HCT116 (cell line): Measurements from ENCODE around the gene GMDS. TPM values are rescaled to one million over a fixed set of nuclear protein-coding genes. Genes with fewer than 3 reads are reported as not detected.

Experiments used
- ATAC-seq: fragments of 200-7000 bp; cut with Tn5 transposase; 2 replicates; pipeline ENCODE4 v1.9.1; 2020; ENCODE audit warnings: mild to moderate bottlenecking, moderate library complexity
- BruUV-seq: library from RNA; stranded (reverse); fragments of 400-500 nt; replicated peaks from 2 replicates; lab custom pipeline; 2021; lab: Mats Ljungman, UMichigan
- CTCF ChIA-PET: fragments of 300-600 bp; sonication (Branson Sonifier 250); formaldehyde crosslinking; loops from one replicate; lab custom pipeline; 2021; ENCODE audit warnings: antibody characterized with exemption; lab: Charles Lee
- POLR2A ChIA-PET: fragments of 300-600, 350-600 bp; sonication (Branson Sonifier 250); formaldehyde crosslinking; loops from one replicate; lab custom pipeline; 2021; ENCODE audit warnings: antibody characterized with exemption; lab: Charles Lee
- RAD21 ChIA-PET, 2 experiments: fragments of 300-600 bp; sonication (Branson Sonifier 250); formaldehyde crosslinking; loops; one replicate each; lab custom pipeline; 2023; ENCODE audit warnings: low total read pairs in 2 of 2; ENCODE audit not compliant: uncharacterized antibody in 2 of 2, unreplicated experiment in 2 of 2, low non-redundant PET in 1 of 2; lab: Charles Lee
- DNase-seq: peaks from one replicate; pipeline ENCODE4 v3.0.0-alpha.2; 2010; ENCODE audit warnings: low read depth, low spot score
- H2AFZ ChIP-seq: fragments of 200-600 bp; shearing (Covaris generic), sonication (generic); 2 replicates; pipeline ENCODE4 v1.6.1; 2017; ENCODE audit warnings: low read depth, mixed run types, mixed read lengths, antibody characterized with exemption, low read length; ENCODE audit not compliant: poor library complexity, severe bottlenecking
- H3K27ac ChIP-seq: 2 replicates; pipeline ENCODE4 v1.5.1; 2012; ENCODE audit warnings: low read depth, low read length
- H3K27me3 ChIP-seq: fragments of 200-600 bp; sonication (generic); 2 replicates; pipeline ENCODE4 v1.6.1; 2016; ENCODE audit warnings: mixed run types, low read length, mixed read lengths; ENCODE audit not compliant: insufficient read depth
- H3K36me3 ChIP-seq, 2 experiments: fragments of 200-500 bp in 1 of 2; fragments of 200-600 bp in 1 of 2; sonication (Bioruptor generic) in 1 of 2; sonication (generic) in 1 of 2; 2 replicates each; pipeline versions ENCODE4 v1.5.1 to v1.6.1; 2014 to 2016; ENCODE audit warnings: low read length in 2 of 2, inconsistent platforms in 1 of 2, mixed read lengths in 1 of 2, mixed run types in 1 of 2; ENCODE audit not compliant: insufficient read depth in 2 of 2, control insufficient read depth in 1 of 2
- H3K4me1 ChIP-seq, 2 experiments: fragments of 200-600 bp in 1 of 2; sonication (generic) in 1 of 2; 2 replicates each; pipeline versions ENCODE4 v1.5.1 to v1.6.1; 2012 to 2017; ENCODE audit warnings: low read length in 2 of 2, inconsistent platforms in 1 of 2, mild to moderate bottlenecking in 1 of 2, mixed read lengths in 1 of 2, mixed run types in 1 of 2, moderate library complexity in 1 of 2; ENCODE audit not compliant: insufficient read depth in 2 of 2, control insufficient read depth in 1 of 2
- H3K4me2 ChIP-seq: fragments of 200-600 bp; sonication (generic); 2 replicates; pipeline ENCODE4 v1.6.1; 2017; ENCODE audit warnings: mixed run types, low read length, mixed read lengths
- H3K4me3 ChIP-seq, 2 experiments: fragments of 200-600 bp in 1 of 2; sonication (generic) in 1 of 2; replicated peaks in 1 of 2; 2 replicates each; pipeline ENCODE4 v1.5.1; 2011 to 2016; ENCODE audit warnings: low read length in 2 of 2, control low read depth in 1 of 2, low read depth in 1 of 2, mild to moderate bottlenecking in 1 of 2, mixed read lengths in 1 of 2, mixed run types in 1 of 2
- H3K79me2 ChIP-seq: fragments of 200-600 bp; sonication (generic); 2 replicates; pipeline ENCODE4 v1.6.1; 2017; ENCODE audit warnings: mild to moderate bottlenecking, mixed run types, low read length, moderate library complexity, mixed read lengths; ENCODE audit not compliant: insufficient read depth
- H3K9ac ChIP-seq: fragments of 200-600 bp; sonication (generic); 2 replicates; pipeline ENCODE4 v1.6.1; 2016; ENCODE audit warnings: low read length, mixed read lengths
- H3K9me2 ChIP-seq: fragments of 200-600 bp; sonication (generic), shearing (Covaris generic); 2 replicates; pipeline ENCODE4 v1.6.1; 2017; ENCODE audit warnings: mixed run types, mild to moderate bottlenecking, moderate library complexity; ENCODE audit not compliant: insufficient read depth
- H3K9me3 ChIP-seq, 2 experiments: fragments of 200-500 bp in 1 of 2; fragments of 200-600 bp in 1 of 2; sonication (Bioruptor generic) in 1 of 2; sonication (generic) in 1 of 2; 2 replicates each; pipeline ENCODE4 v1.6.1; 2014 to 2017; ENCODE audit warnings: low read length in 2 of 2, mixed read lengths in 2 of 2, inconsistent platforms in 1 of 2, low read depth in 1 of 2, mild to moderate bottlenecking in 1 of 2, mixed run types in 1 of 2, moderate library complexity in 1 of 2; ENCODE audit not compliant: control insufficient read depth in 1 of 2, insufficient read depth in 1 of 2
- H4K20me1 ChIP-seq: fragments of 200-600 bp; sonication (generic), shearing (Covaris generic); 2 replicates; pipeline ENCODE4 v1.6.1; 2017; ENCODE audit warnings: mixed run types, mild to moderate bottlenecking, moderate library complexity; ENCODE audit not compliant: insufficient read depth
- CBX3 ChIP-seq: IDR thresholded peaks from 2 replicates; pipeline ENCODE4 v1.6.1; 2012; ENCODE audit warnings: low read depth
- CEBPB ChIP-seq: IDR thresholded peaks from 2 replicates; pipeline ENCODE4 v1.6.1; 2012; ENCODE audit warnings: low read depth
- EGR1 ChIP-seq: IDR thresholded peaks from 2 replicates; pipeline ENCODE4 v1.6.1; 2012; ENCODE audit warnings: low read depth
- ELF1 ChIP-seq: IDR thresholded peaks from 2 replicates; pipeline ENCODE4 v1.6.1; 2012; ENCODE audit warnings: low read depth, borderline replicate concordance
- EZH2 ChIP-seq: fragments of 200-600 bp; sonication (generic); IDR thresholded peaks from 2 replicates; pipeline ENCODE4 v1.6.1; 2017; ENCODE audit warnings: antibody characterized with exemption, mixed run types
- EZH2phosphoT487 ChIP-seq: fragments of 200-600 bp; IDR thresholded peaks from 2 replicates; pipeline ENCODE4 v1.6.1; 2018; ENCODE audit warnings: antibody characterized with exemption, borderline replicate concordance
- FOSL1 ChIP-seq: IDR thresholded peaks from 2 replicates; pipeline ENCODE4 v1.6.1; 2012; ENCODE audit warnings: low read depth
- JUND ChIP-seq: IDR thresholded peaks from 2 replicates; pipeline ENCODE4 v1.6.1; 2012
- POLR2A ChIP-seq: IDR thresholded peaks from 2 replicates; pipeline ENCODE4 v1.7.0; 2011; ENCODE audit warnings: borderline replicate concordance; ENCODE audit not compliant: insufficient read depth, insufficient read length; ENCODE audit errors: extremely low read depth
- POLR2AphosphoS5 ChIP-seq: IDR thresholded peaks from 2 replicates; pipeline ENCODE4 v1.6.1; 2011; ENCODE audit warnings: mild to moderate bottlenecking, low read depth, low read length, moderate library complexity
- SIN3A ChIP-seq: IDR thresholded peaks from 2 replicates; pipeline ENCODE4 v1.6.1; 2012; ENCODE audit warnings: low read depth
- SRF ChIP-seq: IDR thresholded peaks from 2 replicates; pipeline ENCODE4 v1.6.1; 2012; ENCODE audit warnings: low read depth
- TCF7L2 ChIP-seq: IDR thresholded peaks from 2 replicates; pipeline ENCODE4 v1.7.0; 2011; ENCODE audit warnings: borderline replicate concordance, inconsistent platforms; ENCODE audit not compliant: insufficient read depth, insufficient read length; ENCODE audit errors: extremely low read depth
- YY1 ChIP-seq: IDR thresholded peaks from 2 replicates; pipeline ENCODE4 v1.6.1; 2011; ENCODE audit warnings: low read length, low read depth, moderate library complexity, mild to moderate bottlenecking; ENCODE audit not compliant: insufficient replicate concordance; ENCODE audit errors: extremely low read depth
- ZFX ChIP-seq: fragments of 450-650 bp; IDR thresholded peaks from 2 replicates; pipeline ENCODE4 v1.6.1; 2017
- intact Hi-C: fragments of 100-400 bp; cut with micrococcal nuclease; formaldehyde crosslinking; loops from 2 replicates; pipeline ENCODE4 v1.10.0; 2022
- total RNA-seq: library from RNA; stranded (reverse); gene quantifications from one replicate; pipeline ENCODE4 v1.2.1, GENCODE V29; 2021; ENCODE audit not compliant: unreplicated experiment
- TF ChIP-seq, protein P1 (sequence below), 3 experiments: fragments of 200-600 bp in 1 of 3; sonication (generic) in 1 of 3; IDR thresholded peaks in 2 of 3; conservative IDR thresholded peaks in 1 of 3; 2 replicates each; pipeline ENCODE4 v1.5.1; 2012 to 2017; ENCODE audit warnings: low read depth in 2 of 3, low read length in 2 of 3, antibody characterized with exemption in 1 of 3, borderline replicate concordance in 1 of 3, control low read depth in 1 of 3, mild to moderate bottlenecking in 1 of 3, mixed read lengths in 1 of 3, mixed run types in 1 of 3, moderate library complexity in 1 of 3; ENCODE audit not compliant: insufficient read depth in 1 of 3
- TF ChIP-seq, protein P2 (sequence below): IDR thresholded peaks from 2 replicates; pipeline ENCODE4 v1.6.1; 2012
- TF ChIP-seq, protein P3 (sequence below): IDR thresholded peaks from 2 replicates; pipeline ENCODE4 v1.6.1; 2012; ENCODE audit warnings: low read depth
- TF ChIP-seq, protein P4 (sequence below): IDR thresholded peaks from 2 replicates; pipeline ENCODE4 v1.6.1; 2012

GMDS gene
- total RNA-seq, 1 experiment from 2014 or later, result 34.4 TPM

DNA sequence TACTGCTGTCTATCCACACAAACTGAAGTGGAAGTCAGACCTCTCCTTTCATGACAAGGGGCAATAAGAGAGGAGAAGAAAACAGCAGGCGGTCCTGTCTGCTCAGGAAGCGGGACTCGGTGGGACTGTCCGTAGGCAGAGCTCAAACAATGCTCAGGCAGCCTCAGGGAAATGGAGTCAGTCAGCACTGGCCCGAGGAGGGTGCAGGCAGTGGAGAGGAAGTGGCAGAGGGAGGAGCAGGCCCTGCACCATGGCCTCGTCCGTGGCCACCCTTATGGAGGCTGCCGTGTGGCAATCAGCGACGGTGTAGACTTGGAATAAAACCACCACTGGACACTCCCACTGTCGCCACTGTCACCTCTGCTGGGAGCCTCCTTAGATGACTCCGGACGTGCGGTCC lies 616.1 kb downstream of the GMDS start:
- Histone ChIP-seq H3K9me3 (no peaks in the 10 kb centered on the region), H3K4me3 (no peak overlapping the region), H3K36me3 (no peaks in the 10 kb centered on the region), H3K27ac (peak overlapping the region; percentile 17; the same call in 1 of the 2 replicates), H3K27me3 (no peaks in the 10 kb centered on the region), H3K9me2 (no peaks in the 10 kb centered on the region), H3K4me1 (peaks cover 28 to 30% of the 10 kb centered on the region in 2 experiments), H3K79me2 (no peaks in the 10 kb centered on the region), H4K20me1 (no peaks in the 10 kb centered on the region), H3K4me2 (no peak overlapping the region), H3K9ac (no peak overlapping the region), H2AFZ (no peak overlapping the region)
- CTCF ChIA-PET, result no interaction called here
- POLR2A ChIA-PET, result no interaction called here
- BruUV-seq, result no TSS peak
- TF ChIP-seq SRF (no peak), SIN3A (no peak), POLR2A (no peak), ZFX (no peak), JUND (no peak), CBX3 (no peak), EZH2phosphoT487 (no peak), EZH2 (no peak), TCF7L2 (no peak), EGR1 (no peak), YY1 (no peak), FOSL1 (no peak), POLR2AphosphoS5 (no peak), CEBPB (no peak), ELF1 (no peak)
- TF ChIP-seq, protein P1, sequence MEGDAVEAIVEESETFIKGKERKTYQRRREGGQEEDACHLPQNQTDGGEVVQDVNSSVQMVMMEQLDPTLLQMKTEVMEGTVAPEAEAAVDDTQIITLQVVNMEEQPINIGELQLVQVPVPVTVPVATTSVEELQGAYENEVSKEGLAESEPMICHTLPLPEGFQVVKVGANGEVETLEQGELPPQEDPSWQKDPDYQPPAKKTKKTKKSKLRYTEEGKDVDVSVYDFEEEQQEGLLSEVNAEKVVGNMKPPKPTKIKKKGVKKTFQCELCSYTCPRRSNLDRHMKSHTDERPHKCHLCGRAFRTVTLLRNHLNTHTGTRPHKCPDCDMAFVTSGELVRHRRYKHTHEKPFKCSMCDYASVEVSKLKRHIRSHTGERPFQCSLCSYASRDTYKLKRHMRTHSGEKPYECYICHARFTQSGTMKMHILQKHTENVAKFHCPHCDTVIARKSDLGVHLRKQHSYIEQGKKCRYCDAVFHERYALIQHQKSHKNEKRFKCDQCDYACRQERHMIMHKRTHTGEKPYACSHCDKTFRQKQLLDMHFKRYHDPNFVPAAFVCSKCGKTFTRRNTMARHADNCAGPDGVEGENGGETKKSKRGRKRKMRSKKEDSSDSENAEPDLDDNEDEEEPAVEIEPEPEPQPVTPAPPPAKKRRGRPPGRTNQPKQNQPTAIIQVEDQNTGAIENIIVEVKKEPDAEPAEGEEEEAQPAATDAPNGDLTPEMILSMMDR (IDR thresholded peaks at IDR 0.05 in 2 of 3, conservative IDR thresholded peaks at IDR 0.05 in 1 of 3; ENCODE audit: borderline replicate concordance in 1 of 3, insufficient read depth in 1 of 3, low read depth in 2 of 3, low read length in 2 of 3), result no peak
- TF ChIP-seq, protein P2, sequence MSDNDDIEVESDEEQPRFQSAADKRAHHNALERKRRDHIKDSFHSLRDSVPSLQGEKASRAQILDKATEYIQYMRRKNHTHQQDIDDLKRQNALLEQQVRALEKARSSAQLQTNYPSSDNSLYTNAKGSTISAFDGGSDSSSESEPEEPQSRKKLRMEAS, result no peak
- TF ChIP-seq, protein P3, sequence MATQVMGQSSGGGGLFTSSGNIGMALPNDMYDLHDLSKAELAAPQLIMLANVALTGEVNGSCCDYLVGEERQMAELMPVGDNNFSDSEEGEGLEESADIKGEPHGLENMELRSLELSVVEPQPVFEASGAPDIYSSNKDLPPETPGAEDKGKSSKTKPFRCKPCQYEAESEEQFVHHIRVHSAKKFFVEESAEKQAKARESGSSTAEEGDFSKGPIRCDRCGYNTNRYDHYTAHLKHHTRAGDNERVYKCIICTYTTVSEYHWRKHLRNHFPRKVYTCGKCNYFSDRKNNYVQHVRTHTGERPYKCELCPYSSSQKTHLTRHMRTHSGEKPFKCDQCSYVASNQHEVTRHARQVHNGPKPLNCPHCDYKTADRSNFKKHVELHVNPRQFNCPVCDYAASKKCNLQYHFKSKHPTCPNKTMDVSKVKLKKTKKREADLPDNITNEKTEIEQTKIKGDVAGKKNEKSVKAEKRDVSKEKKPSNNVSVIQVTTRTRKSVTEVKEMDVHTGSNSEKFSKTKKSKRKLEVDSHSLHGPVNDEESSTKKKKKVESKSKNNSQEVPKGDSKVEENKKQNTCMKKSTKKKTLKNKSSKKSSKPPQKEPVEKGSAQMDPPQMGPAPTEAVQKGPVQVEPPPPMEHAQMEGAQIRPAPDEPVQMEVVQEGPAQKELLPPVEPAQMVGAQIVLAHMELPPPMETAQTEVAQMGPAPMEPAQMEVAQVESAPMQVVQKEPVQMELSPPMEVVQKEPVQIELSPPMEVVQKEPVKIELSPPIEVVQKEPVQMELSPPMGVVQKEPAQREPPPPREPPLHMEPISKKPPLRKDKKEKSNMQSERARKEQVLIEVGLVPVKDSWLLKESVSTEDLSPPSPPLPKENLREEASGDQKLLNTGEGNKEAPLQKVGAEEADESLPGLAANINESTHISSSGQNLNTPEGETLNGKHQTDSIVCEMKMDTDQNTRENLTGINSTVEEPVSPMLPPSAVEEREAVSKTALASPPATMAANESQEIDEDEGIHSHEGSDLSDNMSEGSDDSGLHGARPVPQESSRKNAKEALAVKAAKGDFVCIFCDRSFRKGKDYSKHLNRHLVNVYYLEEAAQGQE, result no peak
- TF ChIP-seq, protein P4, sequence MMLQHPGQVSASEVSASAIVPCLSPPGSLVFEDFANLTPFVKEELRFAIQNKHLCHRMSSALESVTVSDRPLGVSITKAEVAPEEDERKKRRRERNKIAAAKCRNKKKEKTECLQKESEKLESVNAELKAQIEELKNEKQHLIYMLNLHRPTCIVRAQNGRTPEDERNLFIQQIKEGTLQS, result no peak
- intact Hi-C loops, result no loop called here
- DNase-seq (no peak), ATAC-seq (no peak)
- RAD21 ChIA-PET, result no interaction called here
